ENCODE measurements around the gene RASSF9.

GRCh38 chr12:85803923-85804322, 32.3 kb downstream of the RASSF9 start:
- no peak for TF ChIP-seq CTCF (IDR thresholded peaks at IDR 0.05)
- TF ChIP-seq POLR2A (IDR thresholded peaks at IDR 0.05): no peak

All from right lobe of liver (tissue), 4 donors.